ENCODE measurements around the gene FIS1. TPM values are rescaled to one million over a fixed set of nuclear protein-coding genes. Genes with fewer than 3 reads are reported as not detected.
A peak's percentile ranks its signal among the peaks of the same experiment; 100 is the strongest.
"Not testable (repeated sequence)": the region's sequence is repeated elsewhere in the genome, so short reads cannot be mapped to it uniquely, and the experiment has no call there.

The FIS1 gene
- total RNA-seq, 2 experiments from 2014 or later = 84.2 to 84.3 TPM

- Mint-ChIP-seq H3K36me3 (ENCODE audit: low read depth) (peaks cover 11% of the 10 kb centered on the region), H3K9me3 (no peaks in the 10 kb centered on the region), H3K4me1 (ENCODE audit: low read depth) (peaks cover 7% of the 10 kb centered on the region), H3K4me3 (no peak overlapping the region), H3K27ac (no peak overlapping the region), H3K27me3 (ENCODE audit: low read depth) (peaks cover 7% of the 10 kb centered on the region)
- DNase-seq = no peak
- intact Hi-C loops (cut with micrococcal nuclease) = no loop called here
- CTCF ChIA-PET = interaction anchor here (0.9 to 1.1 kb wide), 2 partner anchors 15 to 63 kb away, joined by 4 to 5 read pairs; no protein-coding TSS in a partner anchor
These were observed 37.4 kb downstream of the FIS1 start for GRCh38 chr7:101207459-101207858.

GRCh38 chr7:101206665-101207042, 38.2 kb downstream of the FIS1 start:
- CTCF ChIA-PET = interaction anchor here (1.8 kb wide), 1 partner anchor 14 kb away, joined by 5 read pairs; no protein-coding TSS in a partner anchor
- Mint-ChIP-seq H3K27ac (no peak overlapping the region), H3K4me1 (ENCODE audit: low read depth) (peaks cover 7% of the 10 kb centered on the region), H3K9me3 (no peaks in the 10 kb centered on the region), H3K27me3 (ENCODE audit: low read depth) (peaks cover 7% of the 10 kb centered on the region), H3K36me3 (ENCODE audit: low read depth) (peaks cover 11% of the 10 kb centered on the region), H3K4me3 (no peak overlapping the region)
- intact Hi-C loops (cut with micrococcal nuclease) = no loop called here
- no peak for DNase-seq

GRCh38 chr7:101205901-101206664, 38.8 kb downstream of the FIS1 start:
- H3K27ac Mint-ChIP-seq = no peak overlapping the region
- DNase-seq = no peak
- CTCF ChIA-PET = interaction anchor here (1.8 kb wide), 1 partner anchor 14 kb away, joined by 5 read pairs; no protein-coding TSS in a partner anchor

GRCh38 chr7:101203740-101204738, 40.8 kb downstream of the FIS1 start:
- intact Hi-C loops (cut with micrococcal nuclease) = loop anchor here (5.0 kb wide), 2 partner anchors 38 to 78 kb away; no protein-coding TSS in a partner anchor
- peak; percentile 27 for DNase-seq
- H3K36me3 Mint-ChIP-seq (ENCODE audit: low read depth); H3K9me3 Mint-ChIP-seq: not testable (repeated sequence)
- H3K4me1 Mint-ChIP-seq (ENCODE audit: low read depth) = peaks cover 14% of the 10 kb centered on the region
- H3K27ac Mint-ChIP-seq = peak overlapping the region; percentile 54
- peak overlapping the region; percentile 61 for H3K4me3 Mint-ChIP-seq
- peaks cover 21% of the 10 kb centered on the region for H3K27me3 Mint-ChIP-seq (ENCODE audit: low read depth)
- CTCF ChIA-PET = interaction anchor here (0.6 to 2.3 kb wide), 6 partner anchors 11 to 313 kb away, joined by 3 to 6 read pairs (median 4); no protein-coding TSS in a partner anchor

More at GRCh38 chr7:101205901-101206664, 38.8 kb downstream of the FIS1 start:
- no peaks in the 10 kb centered on the region for H3K9me3 Mint-ChIP-seq
- H3K27me3 Mint-ChIP-seq (ENCODE audit: low read depth) = peaks cover 13% of the 10 kb centered on the region
- peaks cover 9% of the 10 kb centered on the region for H3K4me1 Mint-ChIP-seq (ENCODE audit: low read depth)
- H3K36me3 Mint-ChIP-seq (ENCODE audit: low read depth) = peaks cover 11% of the 10 kb centered on the region
- no peak overlapping the region for H3K4me3 Mint-ChIP-seq
- intact Hi-C loops (cut with micrococcal nuclease) = no loop called here

GRCh38 chr7:101202603-101202918, 42.3 kb downstream of the FIS1 start:
- no peak for DNase-seq
- no peak overlapping the region for H3K4me3 Mint-ChIP-seq
- intact Hi-C loops (cut with micrococcal nuclease) = loop anchor here (5.0 kb wide), 2 partner anchors 40 to 80 kb away; no protein-coding TSS in a partner anchor
- CTCF ChIA-PET = interaction anchor here (0.9 to 2.3 kb wide), 5 partner anchors 8 to 68 kb away, joined by 3 to 9 read pairs (median 5); no protein-coding TSS in a partner anchor
- H3K4me1 Mint-ChIP-seq (ENCODE audit: low read depth) = peaks cover 14% of the 10 kb centered on the region
- no peak overlapping the region for H3K27ac Mint-ChIP-seq
- H3K9me3 Mint-ChIP-seq = no peaks in the 10 kb centered on the region
- peaks cover 5% of the 10 kb centered on the region for H3K36me3 Mint-ChIP-seq (ENCODE audit: low read depth)
- peaks cover 21% of the 10 kb centered on the region for H3K27me3 Mint-ChIP-seq (ENCODE audit: low read depth)

GRCh38 chr7:101201695-101202602, 42.9 kb downstream of the FIS1 start:
- Mint-ChIP-seq H3K4me3 (no peak overlapping the region), H3K4me1 (ENCODE audit: low read depth) (peaks cover 14% of the 10 kb centered on the region), H3K36me3 (ENCODE audit: low read depth) (peaks cover 5% of the 10 kb centered on the region), H3K27ac (no peak overlapping the region), H3K9me3 (no peaks in the 10 kb centered on the region), H3K27me3 (ENCODE audit: low read depth) (peaks cover 21% of the 10 kb centered on the region)
- DNase-seq = no peak
- intact Hi-C loops (cut with micrococcal nuclease) = loop anchor here (5.0 kb wide), 2 partner anchors 40 to 80 kb away; no protein-coding TSS in a partner anchor
- CTCF ChIA-PET = interaction anchor here (0.9 to 1.0 kb wide), 3 partner anchors 8 to 58 kb away, joined by 3 to 9 read pairs (median 5); no protein-coding TSS in a partner anchor

GRCh38 chr7:101200862-101201599, 43.9 kb downstream of the FIS1 start, which contains the start of gene MOGAT3:
TSS of gene MOGAT3 (minus strand) at chr7:101201036. CDS start at chr7:101200854, 182 bp downstream.
- H3K9me3 Mint-ChIP-seq = no peaks in the 10 kb centered on the region
- no peak within 1 kb of the TSS for H3K4me3 Mint-ChIP-seq
- peaks cover 21% of the 10 kb centered on the region for H3K27me3 Mint-ChIP-seq (ENCODE audit: low read depth)
- DNase-seq = no peak
- H3K4me1 Mint-ChIP-seq (ENCODE audit: low read depth) = peaks cover 14% of the 10 kb centered on the region
- H3K36me3 Mint-ChIP-seq (ENCODE audit: low read depth) = no peaks in the 10 kb centered on the region
- intact Hi-C loops (cut with micrococcal nuclease) = loop anchor here (5.0 kb wide), 2 partner anchors 41 to 81 kb away; no protein-coding TSS in a partner anchor
- CTCF ChIA-PET = interaction anchor here (1.4 kb wide), 1 partner anchor 17 kb away, joined by 3 read pairs; the partner anchor contains the start of gene ZNHIT1
- no peak within 1 kb of the TSS for H3K27ac Mint-ChIP-seq

GRCh38 chr7:101200504-101200861, 44.4 kb downstream of the FIS1 start:
- CTCF ChIA-PET = interaction anchor here (1.4 kb wide), 2 partner anchors 18 to 57 kb away, joined by 3 to 8 read pairs; partner anchors contain the start of gene ZNHIT1
- H3K4me1 Mint-ChIP-seq (ENCODE audit: low read depth) = peaks cover 14% of the 10 kb centered on the region

GRCh38 chr7:101199522-101199921, 45.4 kb downstream of the FIS1 start:
- H3K36me3 Mint-ChIP-seq (ENCODE audit: low read depth); H3K4me3 Mint-ChIP-seq; H3K9me3 Mint-ChIP-seq; intact Hi-C loops (cut with micrococcal nuclease); DNase-seq; H3K27ac Mint-ChIP-seq: not testable (repeated sequence)
- Mint-ChIP-seq H3K4me1 (ENCODE audit: low read depth) (peaks cover 14% of the 10 kb centered on the region), H3K27me3 (ENCODE audit: low read depth) (peaks cover 21% of the 10 kb centered on the region)
- CTCF ChIA-PET = interaction anchor here (0.6 to 1.4 kb wide), 3 partner anchors 19 to 56 kb away, joined by 3 to 8 read pairs (median 4); partner anchors contain the start of gene ZNHIT1

More at GRCh38 chr7:101200504-101200861, 44.4 kb downstream of the FIS1 start:
- H3K27me3 Mint-ChIP-seq (ENCODE audit: low read depth) = peaks cover 21% of the 10 kb centered on the region
- no peak overlapping the region for H3K4me3 Mint-ChIP-seq
- no peaks in the 10 kb centered on the region for H3K9me3 Mint-ChIP-seq
- intact Hi-C loops (cut with micrococcal nuclease) = loop anchor here (5.0 kb wide), 2 partner anchors 42 to 82 kb away; no protein-coding TSS in a partner anchor
- H3K36me3 Mint-ChIP-seq (ENCODE audit: low read depth) = no peaks in the 10 kb centered on the region
- DNase-seq = no peak
- H3K27ac Mint-ChIP-seq = no peak overlapping the region

- CTCF ChIA-PET = no interaction called here
- Mint-ChIP-seq H3K27me3 (ENCODE audit: low read depth) (peaks cover 20% of the 10 kb centered on the region), H3K4me3 (no peak overlapping the region), H3K9me3 (no peaks in the 10 kb centered on the region), H3K4me1 (ENCODE audit: low read depth) (peaks cover 11% of the 10 kb centered on the region), H3K36me3 (ENCODE audit: low read depth) (no peaks in the 10 kb centered on the region), H3K27ac (no peak overlapping the region)
- no peak for DNase-seq
- intact Hi-C loops (cut with micrococcal nuclease) = no loop called here
These were observed 46.4 kb downstream of the FIS1 start for GRCh38 chr7:101198476-101198875.
